Measurements from ENCODE around the gene PRRC1.
"Not testable (repeated sequence)": the region's sequence is repeated elsewhere in the genome, so short reads cannot be mapped to it uniquely, and the experiment has no call there.

Gene PRRC1

GRCh38 chr5:127568166-127568565 is 50.7 kb downstream of the PRRC1 start:
- peak overlapping the region in 1 of 11 experiments; percentile 42; a peak in 2 of 22 replicates for H3K27ac ChIP-seq
- peaks cover 0 to 27% (median 17%) of the 10 kb centered on the region in 10 experiments; a peak in 17 of 20 replicates for H3K4me1 ChIP-seq

DNA sequence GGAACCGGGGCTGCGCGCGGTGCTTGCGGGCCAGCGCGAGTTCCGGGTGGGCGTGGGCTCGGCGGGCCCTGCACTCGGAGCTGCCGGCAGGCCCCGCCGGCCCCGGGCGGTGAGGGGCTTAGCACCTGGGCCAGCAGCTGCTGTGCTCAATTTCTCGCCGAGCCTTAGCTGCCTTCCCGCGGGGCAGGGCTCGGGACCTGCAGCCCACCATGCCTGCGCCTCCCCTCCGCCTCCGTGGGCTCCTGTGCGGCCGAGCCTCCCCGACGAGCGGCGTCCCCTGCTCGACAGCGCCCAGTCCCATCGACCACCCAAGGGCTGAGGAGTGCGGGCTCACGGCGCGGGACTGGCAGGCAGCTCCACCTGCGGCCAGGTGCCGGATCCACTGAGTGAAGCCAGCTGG is 52.0 kb downstream of the PRRC1 start:
- H3K27me3 ChIP-seq, H3K4me3 ChIP-seq, H3K9ac ChIP-seq, H4K20me1 ChIP-seq, H3K4me2 ChIP-seq, H3K27ac ChIP-seq, H3K36me3 ChIP-seq: not testable (repeated sequence)
- H3K9me3 ChIP-seq (replicated peaks in 1 of 11): peaks cover 18 to 37% (median 26%) of the 10 kb centered on the region in 11 experiments
- peaks cover 0 to 27% (median 17%) of the 10 kb centered on the region in 10 experiments; a peak in 17 of 20 replicates for H3K4me1 ChIP-seq

More at GRCh38 chr5:127568166-127568565, 50.7 kb downstream of the PRRC1 start:
- Histone ChIP-seq H3K9ac (no peak overlapping the region), H3K27me3 (no peaks in the 10 kb centered on the region), H3K4me3 (no peak overlapping the region), H3K9me3 (replicated peaks in 1 of 11) (peaks cover 6 to 24% (median 15%) of the 10 kb centered on the region in 11 experiments; a peak in 20 of 22 replicates), H3K36me3 (no peaks in the 10 kb centered on the region), H3K4me2 (peak overlapping the region in 3 of 11 experiments; percentile 66 to 76 (median 68); a peak in 3 of 22 replicates), H4K20me1 (no peaks in the 10 kb centered on the region)
- no peak for TF ChIP-seq Cebpa-rat (IDR thresholded peaks at IDR 0.05)

GRCh38 chr5:127571314-127572131 is 54.1 kb downstream of the PRRC1 start:
- no peak for TF ChIP-seq Cebpa-rat (IDR thresholded peaks at IDR 0.05)
- no peaks in the 10 kb centered on the region for H3K36me3 ChIP-seq
- peaks cover 37 to 53% (median 40%) of the 10 kb centered on the region in 11 experiments for H3K9me3 ChIP-seq (replicated peaks in 1 of 11)
- no peaks in the 10 kb centered on the region for H4K20me1 ChIP-seq
- H3K4me1 ChIP-seq: peaks cover 0 to 25% (median 14%) of the 10 kb centered on the region in 10 experiments; a peak in 17 of 20 replicates
- H3K27me3 ChIP-seq: no peaks in the 10 kb centered on the region
- no peak overlapping the region for H3K4me3 ChIP-seq
- no peak overlapping the region for H3K4me2 ChIP-seq
- H3K9ac ChIP-seq: no peak overlapping the region
- H3K27ac ChIP-seq: no peak overlapping the region

- no peak overlapping the region for H3K9ac ChIP-seq
- H3K4me3 ChIP-seq: no peak overlapping the region
- no peak for TF ChIP-seq Cebpa-rat (IDR thresholded peaks at IDR 0.05)
- no peak overlapping the region for H3K27ac ChIP-seq
- H3K27me3 ChIP-seq: no peaks in the 10 kb centered on the region
- peaks cover 0 to 11% (median 2%) of the 10 kb centered on the region in 10 experiments; a peak in 12 of 20 replicates for H3K4me1 ChIP-seq
- peaks cover 37 to 53% (median 40%) of the 10 kb centered on the region in 11 experiments for H3K9me3 ChIP-seq (replicated peaks in 1 of 11)
- H3K4me2 ChIP-seq: peak overlapping the region in 2 of 11 experiments; percentile 8 to 13; a peak in 1 of 22 replicates
- no peaks in the 10 kb centered on the region for H4K20me1 ChIP-seq
- no peaks in the 10 kb centered on the region for H3K36me3 ChIP-seq
Observed at GRCh38 chr5:127572930-127573329, 55.5 kb downstream of the PRRC1 start.

GRCh38 chr5:127574852-127575679 is 57.6 kb downstream of the PRRC1 start:
- H3K4me2 ChIP-seq: no peak overlapping the region
- no peak overlapping the region for H3K9ac ChIP-seq
- H3K27ac ChIP-seq: no peak overlapping the region
- TF ChIP-seq Cebpa-rat (IDR thresholded peaks at IDR 0.05): no peak
- H3K27me3 ChIP-seq: no peaks in the 10 kb centered on the region
- H3K36me3 ChIP-seq: no peaks in the 10 kb centered on the region
- H4K20me1 ChIP-seq: no peaks in the 10 kb centered on the region
- peaks cover 0 to 13% (median 0%) of the 10 kb centered on the region in 10 experiments; a peak in 7 of 20 replicates for H3K4me1 ChIP-seq
- no peak overlapping the region for H3K4me3 ChIP-seq
- peaks cover 26 to 37% (median 29%) of the 10 kb centered on the region in 11 experiments for H3K9me3 ChIP-seq (replicated peaks in 1 of 11)

GRCh38 chr5:127577458-127577857 is 60.0 kb downstream of the PRRC1 start:
- H3K36me3 ChIP-seq: no peaks in the 10 kb centered on the region
- H3K4me1 ChIP-seq: peaks cover 0 to 13% (median 0%) of the 10 kb centered on the region in 10 experiments; a peak in 4 of 20 replicates
- no peak overlapping the region for H3K9ac ChIP-seq
- TF ChIP-seq Cebpa-rat (IDR thresholded peaks at IDR 0.05): no peak
- no peak overlapping the region for H3K4me3 ChIP-seq
- H3K9me3 ChIP-seq (replicated peaks in 1 of 11): peaks cover 23 to 31% (median 25%) of the 10 kb centered on the region in 11 experiments
- H3K4me2 ChIP-seq: peak overlapping the region in 1 of 11 experiments; percentile 11; a peak in 1 of 22 replicates
- H3K27me3 ChIP-seq: no peaks in the 10 kb centered on the region
- H4K20me1 ChIP-seq: no peaks in the 10 kb centered on the region
- no peak overlapping the region for H3K27ac ChIP-seq

- H3K27ac ChIP-seq: no peak overlapping the region
- no peak for TF ChIP-seq Cebpa-rat (IDR thresholded peaks at IDR 0.05)
- H3K27me3 ChIP-seq: no peaks in the 10 kb centered on the region
- H3K4me2 ChIP-seq: no peak overlapping the region
- H3K36me3 ChIP-seq: no peaks in the 10 kb centered on the region
- peaks cover 0 to 7% (median under 1%) of the 10 kb centered on the region in 11 experiments; a peak in 10 of 22 replicates for H3K9me3 ChIP-seq (replicated peaks in 1 of 11)
- no peak overlapping the region for H3K4me3 ChIP-seq
- H3K9ac ChIP-seq: no peak overlapping the region
- no peaks in the 10 kb centered on the region for H4K20me1 ChIP-seq
- peaks cover 0 to 28% (median 5%) of the 10 kb centered on the region in 10 experiments; a peak in 8 of 20 replicates for H3K4me1 ChIP-seq
Observed at GRCh38 chr5:127580731-127581130, 63.3 kb downstream of the PRRC1 start.

- Histone ChIP-seq H3K36me3 (no peaks in the 10 kb centered on the region), H3K27ac (no peak overlapping the region), H3K4me2 (no peak overlapping the region), H3K4me3 (no peak overlapping the region), H3K27me3 (no peaks in the 10 kb centered on the region), H3K9me3 (replicated peaks in 1 of 11) (no peaks in the 10 kb centered on the region; a peak in 1 of 22 replicates), H3K9ac (no peak overlapping the region), H4K20me1 (no peaks in the 10 kb centered on the region), H3K4me1 (peaks cover 0 to 28% (median 6%) of the 10 kb centered on the region in 10 experiments; a peak in 8 of 20 replicates)
- TF ChIP-seq Cebpa-rat (IDR thresholded peaks at IDR 0.05): no peak
Observed at GRCh38 chr5:127581450-127581849, 64.0 kb downstream of the PRRC1 start.

Data from BLaER1 treated with 17β-estradiol and CSF1 and Interleukin-3, amounts not matched to agents 10 nM and 100 nM (cell line).